Measurements from ENCODE around the gene PDE6C.

Gene PDE6C

DNA sequence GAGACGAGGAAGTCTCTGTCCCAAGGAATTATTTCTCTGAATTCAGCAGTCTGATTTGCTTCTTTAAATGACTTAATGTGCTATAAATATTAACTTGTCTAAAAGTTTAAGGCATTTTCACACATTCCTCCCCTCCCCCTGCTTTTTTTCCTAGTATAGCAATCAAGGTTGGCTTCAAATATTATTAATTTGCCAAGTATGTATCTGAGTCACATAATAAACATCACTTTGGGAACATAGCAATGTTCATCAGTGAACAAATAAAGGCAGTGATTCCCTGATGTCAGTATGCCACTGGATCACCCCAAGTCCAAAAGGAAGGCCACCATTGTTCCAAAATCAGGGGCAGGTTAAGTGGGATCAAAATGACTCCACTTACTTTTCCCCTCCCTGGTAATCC is 40.5 kb downstream of the PDE6C start:
- TF ChIP-seq, protein P1, sequence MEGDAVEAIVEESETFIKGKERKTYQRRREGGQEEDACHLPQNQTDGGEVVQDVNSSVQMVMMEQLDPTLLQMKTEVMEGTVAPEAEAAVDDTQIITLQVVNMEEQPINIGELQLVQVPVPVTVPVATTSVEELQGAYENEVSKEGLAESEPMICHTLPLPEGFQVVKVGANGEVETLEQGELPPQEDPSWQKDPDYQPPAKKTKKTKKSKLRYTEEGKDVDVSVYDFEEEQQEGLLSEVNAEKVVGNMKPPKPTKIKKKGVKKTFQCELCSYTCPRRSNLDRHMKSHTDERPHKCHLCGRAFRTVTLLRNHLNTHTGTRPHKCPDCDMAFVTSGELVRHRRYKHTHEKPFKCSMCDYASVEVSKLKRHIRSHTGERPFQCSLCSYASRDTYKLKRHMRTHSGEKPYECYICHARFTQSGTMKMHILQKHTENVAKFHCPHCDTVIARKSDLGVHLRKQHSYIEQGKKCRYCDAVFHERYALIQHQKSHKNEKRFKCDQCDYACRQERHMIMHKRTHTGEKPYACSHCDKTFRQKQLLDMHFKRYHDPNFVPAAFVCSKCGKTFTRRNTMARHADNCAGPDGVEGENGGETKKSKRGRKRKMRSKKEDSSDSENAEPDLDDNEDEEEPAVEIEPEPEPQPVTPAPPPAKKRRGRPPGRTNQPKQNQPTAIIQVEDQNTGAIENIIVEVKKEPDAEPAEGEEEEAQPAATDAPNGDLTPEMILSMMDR (IDR thresholded peaks at IDR 0.05): no peak

DNA sequence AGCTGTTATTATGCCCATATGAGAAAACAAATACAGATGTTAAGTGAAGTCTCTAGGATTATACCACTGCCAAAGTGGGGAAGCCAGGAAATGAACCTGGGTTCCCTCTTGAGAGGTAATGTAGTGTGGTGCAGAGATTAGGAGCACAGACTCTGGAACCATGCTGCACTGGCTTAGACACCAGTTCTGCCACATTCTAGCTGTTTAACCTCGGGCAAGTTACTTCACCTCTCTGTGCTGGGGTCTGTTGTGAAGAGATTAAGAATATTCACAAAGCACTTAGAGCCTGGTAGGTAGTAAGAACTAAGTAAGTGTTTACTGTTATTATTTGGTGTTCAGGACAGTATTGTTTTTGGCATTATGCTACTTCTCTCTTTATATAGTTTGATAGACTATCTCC is 41.9 kb downstream of the PDE6C start:
- TF ChIP-seq, protein P1 (IDR thresholded peaks at IDR 0.05): no peak

GRCh38 chr10:93656155-93656554 is 43.8 kb downstream of the PDE6C start:
- TF ChIP-seq, protein P1 (IDR thresholded peaks at IDR 0.05): no peak

DNA sequence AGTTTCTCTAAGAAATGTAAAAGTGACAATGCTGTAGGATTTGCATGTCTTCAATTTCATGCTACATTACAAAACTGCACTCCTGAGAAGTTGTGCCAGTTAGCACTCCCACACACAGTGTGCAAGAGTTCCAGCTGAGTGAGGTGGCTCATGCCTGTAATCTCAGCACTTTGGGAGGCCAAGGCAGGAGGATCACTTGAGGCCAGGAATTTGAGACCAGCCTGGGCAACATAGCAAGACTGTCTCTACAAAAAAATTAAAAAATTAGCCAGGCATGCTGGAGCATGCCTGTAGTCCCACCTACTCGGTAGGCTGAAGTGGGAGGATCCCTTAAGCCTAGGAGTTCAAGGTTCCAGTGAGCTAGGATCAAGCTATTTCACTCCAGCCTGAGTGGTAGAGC is 45.4 kb downstream of the PDE6C start:
- TF ChIP-seq, protein P1 (IDR thresholded peaks at IDR 0.05): no peak

- TF ChIP-seq, protein P1 (IDR thresholded peaks at IDR 0.05): no peak
These were observed 53.7 kb downstream of the PDE6C start for GRCh38 chr10:93666030-93666429.

GRCh38 chr10:93667795-93668194 is 55.5 kb downstream of the PDE6C start:
- TF ChIP-seq, protein P1 (IDR thresholded peaks at IDR 0.05): no peak

DNA sequence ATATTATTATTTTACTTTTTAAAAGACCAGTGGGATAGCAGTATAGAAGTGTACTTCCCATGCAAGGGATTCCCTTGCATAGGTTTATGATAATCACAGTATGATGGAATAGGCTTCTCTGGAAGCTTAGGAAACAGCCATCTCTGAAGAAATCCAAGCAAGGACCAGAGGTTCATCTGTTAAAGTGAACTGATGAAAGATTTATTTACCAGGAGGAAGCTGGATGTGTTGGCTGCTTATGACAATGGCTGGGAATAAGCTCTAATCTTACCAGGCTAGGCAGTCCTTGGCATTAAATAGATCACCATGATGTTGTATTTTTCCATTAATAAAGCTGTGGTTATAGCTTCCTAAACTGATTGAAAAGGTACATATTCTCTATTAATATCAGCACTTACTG is 58.0 kb downstream of the PDE6C start:
- TF ChIP-seq, protein P1 (IDR thresholded peaks at IDR 0.05): no peak

DNA sequence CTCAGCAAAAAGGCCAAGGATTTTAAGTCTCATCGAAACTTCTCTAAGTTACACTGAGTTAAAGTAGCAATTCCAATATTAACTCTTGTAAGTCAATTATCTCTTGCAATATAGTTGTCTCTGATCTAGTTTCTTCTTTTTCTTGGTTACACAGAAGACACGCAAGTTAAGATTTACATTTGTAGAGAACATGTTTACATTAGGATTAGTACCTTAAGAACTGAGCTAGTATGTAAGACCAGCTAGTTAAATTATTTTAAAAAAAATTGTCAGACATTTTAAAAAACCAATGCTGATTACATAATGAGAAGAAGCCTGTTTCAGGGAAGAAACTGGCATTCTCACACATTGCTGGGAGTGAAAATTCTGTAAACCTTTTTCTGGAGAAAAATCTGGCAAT is 58.7 kb downstream of the PDE6C start:
- TF ChIP-seq, protein P1 (IDR thresholded peaks at IDR 0.05): no peak
